OCI-LY7 (cell line): ENCODE results near the gene DNM2. TPM values are rescaled to one million over a fixed set of nuclear protein-coding genes. Genes with fewer than 3 reads are reported as not detected.

Experiments used
- BruUV-seq: library from RNA; stranded (reverse); fragments of 400-500 nt; replicated peaks from 2 replicates; lab custom pipeline; 2021; lab: Mats Ljungman, UMichigan
- CTCF ChIA-PET: fragments of 300-600 bp; sonication (Branson Sonifier 250); formaldehyde crosslinking; loops from one replicate; lab custom pipeline; 2022; ENCODE audit warnings: antibody characterized with exemption; ENCODE audit not compliant: unreplicated experiment; lab: Charles Lee
- POLR2A ChIA-PET: fragments of 300-600 bp; sonication (Branson Sonifier 250); formaldehyde crosslinking; loops from one replicate; lab custom pipeline; 2022; ENCODE audit warnings: antibody characterized with exemption; lab: Charles Lee
- DNase-seq: peaks from one replicate; pipeline ENCODE4 v3.0.0-alpha.2; 2015; ENCODE audit warnings: low spot score
- H2AFZ ChIP-seq: fragments of 200-600 bp; sonication (generic), shearing (Covaris generic); 2 replicates; pipeline ENCODE4 v1.6.1; 2014; ENCODE audit warnings: mild to moderate bottlenecking, antibody characterized with exemption, low read length, moderate library complexity
- H3K27ac ChIP-seq: fragments of 200-600 bp; sonication (generic); 2 replicates; pipeline ENCODE4 v1.5.1; 2014; ENCODE audit warnings: mixed run types, low read depth, mild to moderate bottlenecking, moderate library complexity, low read length, inconsistent platforms; ENCODE audit not compliant: poor library complexity, severe bottlenecking
- H3K36me3 ChIP-seq: fragments of 200-600 bp; sonication (generic); 2 replicates; pipeline ENCODE4 v1.6.1; 2014; ENCODE audit warnings: mild to moderate bottlenecking, antibody characterized with exemption, low read length, moderate library complexity, mixed read lengths; ENCODE audit not compliant: insufficient read depth
- H3K4me1 ChIP-seq: fragments of 200-600 bp; sonication (generic); 2 replicates; pipeline ENCODE4 v1.5.1; 2014; ENCODE audit warnings: mild to moderate bottlenecking, low read length; ENCODE audit not compliant: insufficient read depth, poor library complexity, severe bottlenecking
- H3K4me2 ChIP-seq: fragments of 200-600 bp; sonication (generic); 2 replicates; pipeline ENCODE4 v1.6.1; 2014; ENCODE audit warnings: mild to moderate bottlenecking, low read length
- H3K4me3 ChIP-seq: fragments of 200-600 bp; sonication (generic); 2 replicates; pipeline ENCODE4 v1.5.1; 2014; ENCODE audit warnings: mild to moderate bottlenecking, low read depth, low read length; ENCODE audit not compliant: poor library complexity, severe bottlenecking
- H3K79me2 ChIP-seq: fragments of 200-600 bp; sonication (generic); 2 replicates; pipeline ENCODE4 v1.6.1; 2016; ENCODE audit warnings: low read depth, mild to moderate bottlenecking, low read length, moderate library complexity, mixed read lengths; ENCODE audit not compliant: insufficient read depth
- H3K9me2 ChIP-seq: fragments of 200-600 bp; sonication (generic); 2 replicates; pipeline ENCODE4 v1.6.1; 2016; ENCODE audit warnings: mild to moderate bottlenecking, low read length, mixed read lengths; ENCODE audit not compliant: insufficient read depth
- H3K9me3 ChIP-seq: fragments of 200-600 bp; sonication (generic); 2 replicates; pipeline ENCODE4 v1.6.1; 2014; ENCODE audit warnings: mild to moderate bottlenecking, mixed run types, low read length, mixed read lengths
- H4K20me1 ChIP-seq: fragments of 200-600 bp; sonication (generic); 2 replicates; pipeline ENCODE4 v1.6.1; 2014; ENCODE audit warnings: mild to moderate bottlenecking, antibody characterized with exemption, low read length, moderate library complexity, mixed read lengths; ENCODE audit not compliant: insufficient read depth
- CTCF ChIP-seq: fragments of 200-600 bp; sonication (generic); conservative IDR thresholded peaks from 2 replicates; pipeline ENCODE4 v1.5.1; 2014; ENCODE audit warnings: mild to moderate bottlenecking, antibody characterized with exemption, low read length, moderate library complexity, mixed read lengths
- EZH2phosphoT487 ChIP-seq: fragments of 200-600 bp; sonication (generic); IDR thresholded peaks from 2 replicates; pipeline ENCODE4 v1.6.1; 2018; ENCODE audit warnings: low read depth, borderline replicate concordance, mild to moderate bottlenecking, mixed run types, antibody characterized with exemption, low read length, moderate library complexity, mixed read lengths
- intact Hi-C: fragments of 100-400 bp; cut with micrococcal nuclease; formaldehyde crosslinking; loops from one replicate; pipeline ENCODE4 v1.10.0; 2022; ENCODE audit not compliant: unreplicated experiment
- total RNA-seq, 2 experiments: library from RNA; depleted of rRNA in 1 of 2; stranded (reverse); fragments of >200 nt in 1 of 2; shearing (Covaris generic) in 1 of 2; gene quantifications; 2 replicates each; pipeline ENCODE4 v1.2.3, GENCODE V29; 2014 to 2022

DNM2 gene
- total RNA-seq, 2 experiments from 2014 or later: 139 to 165 TPM

- Histone ChIP-seq H3K27ac (no peak overlapping the region), H3K4me3 (no peak overlapping the region), H2AFZ (no peak overlapping the region), H3K9me3 (no peaks in the 10 kb centered on the region), H4K20me1 (peaks cover under 1% of the 10 kb centered on the region; the same call in 1 of the 2 replicates), H3K79me2 (peaks cover under 1% of the 10 kb centered on the region; the same call in 1 of the 2 replicates), H3K36me3 (peaks cover 28% of the 10 kb centered on the region; the same call in 1 of the 2 replicates), H3K4me1 (peaks cover 3% of the 10 kb centered on the region), H3K4me2 (no peak overlapping the region), H3K9me2 (no peaks in the 10 kb centered on the region)
- TF ChIP-seq CTCF (no peak), EZH2phosphoT487 (no peak)
- CTCF ChIA-PET: no interaction called here
- intact Hi-C loops: no loop called here
- no TSS peak for BruUV-seq
- POLR2A ChIA-PET: no interaction called here
- no peak for DNase-seq
Measured at GRCh38 chr19:10713317-10713716, 4.6 kb upstream of the DNM2 start.

DNA sequence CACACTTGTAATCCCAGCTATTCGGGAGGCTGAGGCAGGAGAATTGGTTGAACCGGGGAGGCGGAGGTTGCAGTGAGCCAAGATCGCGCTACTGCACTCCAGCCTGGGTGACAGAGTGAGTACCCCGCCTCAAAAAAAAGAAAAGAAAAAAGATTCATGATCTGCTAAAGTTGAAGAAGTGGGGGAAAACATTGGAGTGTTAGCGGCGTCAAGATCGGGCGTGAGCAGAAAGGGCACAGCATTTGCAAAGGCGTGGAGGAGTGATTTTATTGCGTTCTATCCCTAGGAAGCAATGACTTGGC lies 874 bp upstream of the DNM2 start:
- no peak for TF ChIP-seq CTCF
- no peak for TF ChIP-seq EZH2phosphoT487
- CTCF ChIA-PET: interaction anchor here (1.0 to 1.6 kb wide), 3 partner anchors 60 to 147 kb away, joined by 4 to 7 read pairs (median 4); no protein-coding TSS in a partner anchor
- no peak for DNase-seq
- no TSS peak for BruUV-seq
- Histone ChIP-seq H3K4me2 (peak overlapping the region; percentile 33; the same call in 1 of the 2 replicates), H3K27ac (no peak overlapping the region), H3K4me3 (no peak overlapping the region), H3K4me1 (peaks cover 13% of the 10 kb centered on the region), H3K9me3 (no peaks in the 10 kb centered on the region), H3K36me3 (peaks cover 29% of the 10 kb centered on the region), H3K79me2 (peaks cover 38% of the 10 kb centered on the region), H3K9me2 (no peaks in the 10 kb centered on the region), H4K20me1 (peaks cover 15% of the 10 kb centered on the region), H2AFZ (no peak overlapping the region; the same call in 1 of the 2 replicates)
- intact Hi-C loops: loop anchor here (1.0 kb wide), 6 partner anchors 42 to 147 kb away; no protein-coding TSS in a partner anchor
- POLR2A ChIA-PET: interaction anchor here (0.8 to 1.6 kb wide), 5 partner anchors 9 to 141 kb away, joined by 3 to 11 read pairs (median 3); partner anchors contain the start of gene TMED1
